Measurements from ENCODE around the gene CIDEC. TPM values are rescaled to one million over a fixed set of nuclear protein-coding genes. Genes with fewer than 3 reads are reported as not detected.

Gene CIDEC
- total and polyA plus RNA-seq, 4 donors = 0.28 to 4.2 (median 0.59) TPM; not detected in 1

DNA sequence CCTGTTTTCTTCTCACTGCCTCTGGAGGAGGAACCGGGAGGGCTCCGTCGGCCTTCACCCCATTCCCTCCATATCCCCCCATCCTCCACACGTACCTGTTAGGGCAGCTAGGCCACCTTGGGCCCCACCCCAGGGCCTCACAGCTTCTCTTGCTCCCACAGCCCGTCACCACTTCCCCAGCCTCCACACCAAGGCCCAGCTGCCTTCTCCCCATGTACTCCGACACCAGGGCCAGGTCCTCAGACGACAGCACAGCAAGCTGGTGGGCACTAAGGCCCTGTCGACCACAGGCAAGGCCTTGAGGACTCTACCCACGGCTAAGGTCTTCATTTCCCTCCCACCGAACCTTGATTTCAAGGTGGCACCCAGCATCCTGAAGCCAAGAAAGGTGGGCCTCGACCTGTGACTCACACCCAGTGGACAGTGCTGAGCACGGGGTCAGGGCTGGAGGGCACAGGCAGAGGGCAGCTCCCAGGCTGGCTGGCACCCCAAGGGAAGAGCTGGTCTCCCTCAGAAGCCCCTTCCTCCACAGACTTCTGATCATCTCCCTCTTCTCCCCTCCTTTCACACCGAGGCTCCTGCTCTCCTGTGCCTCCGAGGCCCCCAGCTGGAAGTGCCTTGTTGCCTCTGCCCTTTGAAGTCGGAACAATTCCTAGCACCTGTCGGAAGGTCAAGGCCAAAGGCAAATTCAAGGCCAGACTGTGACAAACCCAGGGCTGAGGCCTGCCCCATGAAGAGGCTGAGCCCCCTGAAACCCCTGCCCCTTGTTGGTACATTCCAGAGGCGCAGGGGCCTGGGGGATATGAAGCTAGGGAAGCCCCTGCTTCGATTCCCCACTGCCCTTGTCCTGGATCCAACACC lies 45.3 kb downstream of the CIDEC start:
- no peak overlapping the region for H3K9ac ChIP-seq (ENCODE audit: low read depth in 1 of 2, low read length in 2 of 2)
- peaks cover 2 to 27% (median 6%) of the 10 kb centered on the region in 4 donors for H3K36me3 ChIP-seq (ENCODE audit: control insufficient read depth in 4 of 4, insufficient read depth in 3 of 4, low read depth in 1 of 4, low read length in 3 of 4)
- TF ChIP-seq SP1 (IDR thresholded peaks at IDR 0.05) = no peak
- no peak for TF ChIP-seq NR2F2 (IDR thresholded peaks at IDR 0.05)
- TF ChIP-seq, protein P1, sequence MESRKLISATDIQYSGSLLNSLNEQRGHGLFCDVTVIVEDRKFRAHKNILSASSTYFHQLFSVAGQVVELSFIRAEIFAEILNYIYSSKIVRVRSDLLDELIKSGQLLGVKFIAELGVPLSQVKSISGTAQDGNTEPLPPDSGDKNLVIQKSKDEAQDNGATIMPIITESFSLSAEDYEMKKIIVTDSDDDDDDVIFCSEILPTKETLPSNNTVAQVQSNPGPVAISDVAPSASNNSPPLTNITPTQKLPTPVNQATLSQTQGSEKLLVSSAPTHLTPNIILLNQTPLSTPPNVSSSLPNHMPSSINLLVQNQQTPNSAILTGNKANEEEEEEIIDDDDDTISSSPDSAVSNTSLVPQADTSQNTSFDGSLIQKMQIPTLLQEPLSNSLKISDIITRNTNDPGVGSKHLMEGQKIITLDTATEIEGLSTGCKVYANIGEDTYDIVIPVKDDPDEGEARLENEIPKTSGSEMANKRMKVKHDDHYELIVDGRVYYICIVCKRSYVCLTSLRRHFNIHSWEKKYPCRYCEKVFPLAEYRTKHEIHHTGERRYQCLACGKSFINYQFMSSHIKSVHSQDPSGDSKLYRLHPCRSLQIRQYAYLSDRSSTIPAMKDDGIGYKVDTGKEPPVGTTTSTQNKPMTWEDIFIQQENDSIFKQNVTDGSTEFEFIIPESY (IDR thresholded peaks at IDR 0.05) = no peak
- TF ChIP-seq FOXA1 (IDR thresholded peaks at IDR 0.05) = no peak
- H3K4me1 ChIP-seq (ENCODE audit: control insufficient read depth in 4 of 4, insufficient read depth in 4 of 4, low read length in 3 of 4) = no peaks in the 10 kb centered on the region
- H3K4me3 ChIP-seq (ENCODE audit: low read depth in 1 of 3, low read length in 3 of 3) = no peak overlapping the region
- WGBS = 88% methylated on average over 18 of the region's 18 CpGs
- no peaks in the 10 kb centered on the region for H3K27me3 ChIP-seq (ENCODE audit: control insufficient read depth in 4 of 4, insufficient read depth in 4 of 4, low read length in 3 of 4)
- no peak overlapping the region for H3K27ac ChIP-seq (ENCODE audit: low read depth in 1 of 2, low read length in 2 of 2)
- DNase-seq (ENCODE audit: low spot score) = no peak
- H3K9me3 ChIP-seq (ENCODE audit: control insufficient read depth in 4 of 4, low read length in 3 of 4) = no peaks in the 10 kb centered on the region

DNA sequence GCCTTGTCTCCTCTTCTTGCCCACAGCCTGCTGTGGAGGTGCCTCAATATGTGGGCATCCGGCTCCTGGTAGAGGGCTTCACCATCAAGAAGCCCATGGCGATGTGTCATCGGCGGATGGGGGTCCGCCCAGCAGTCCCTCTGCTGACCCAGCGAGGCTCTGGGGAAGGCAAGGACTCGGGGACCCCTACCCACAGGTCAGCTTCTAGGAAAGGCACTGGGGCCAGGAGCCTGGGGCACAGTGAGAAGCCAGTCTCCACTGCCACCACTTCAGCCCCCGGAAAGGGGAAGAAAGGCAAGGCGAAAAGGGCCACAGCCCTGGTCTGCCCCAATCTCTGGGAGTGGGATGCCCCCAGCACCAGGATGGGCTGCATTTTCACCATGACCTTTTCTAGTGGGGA lies 47.0 kb downstream of the CIDEC start:
- Histone ChIP-seq H3K4me1 (ENCODE audit: control insufficient read depth in 4 of 4, insufficient read depth in 4 of 4, low read length in 3 of 4) (no peaks in the 10 kb centered on the region), H3K9me3 (ENCODE audit: control insufficient read depth in 4 of 4, low read length in 3 of 4) (no peaks in the 10 kb centered on the region), H3K36me3 (ENCODE audit: control insufficient read depth in 4 of 4, insufficient read depth in 3 of 4, low read depth in 1 of 4, low read length in 3 of 4) (peaks cover 0 to 22% (median 4%) of the 10 kb centered on the region in 4 donors), H3K27ac (ENCODE audit: low read depth in 1 of 2, low read length in 2 of 2) (no peak overlapping the region), H3K4me3 (ENCODE audit: low read depth in 1 of 3, low read length in 3 of 3) (no peak overlapping the region), H3K9ac (ENCODE audit: low read depth in 1 of 2, low read length in 2 of 2) (no peak overlapping the region), H3K27me3 (ENCODE audit: control insufficient read depth in 4 of 4, insufficient read depth in 4 of 4, low read length in 3 of 4) (no peaks in the 10 kb centered on the region)
- TF ChIP-seq RAD21 (IDR thresholded peaks at IDR 0.05) (no peak), EGR1 (IDR thresholded peaks at IDR 0.05; ENCODE audit: low read depth in 2 of 2) (no peak), FOXA1 (IDR thresholded peaks at IDR 0.05) (no peak), ATF3 (IDR thresholded peaks at IDR 0.05) (no peak), RXRA (IDR thresholded peaks at IDR 0.05) (no peak), SP1 (IDR thresholded peaks at IDR 0.05) (no peak), HNF4G (IDR thresholded peaks at IDR 0.05) (no peak), NR2F2 (IDR thresholded peaks at IDR 0.05) (no peak), FOXA2 (IDR thresholded peaks at IDR 0.05) (no peak), MAX (IDR thresholded peaks at IDR 0.05) (no peak), JUND (IDR thresholded peaks at IDR 0.05) (no peak), HNF4A (conservative IDR thresholded peaks at IDR 0.05) (no peak), YY1 (IDR thresholded peaks at IDR 0.05) (no peak)
- TF ChIP-seq, protein P1 (IDR thresholded peaks at IDR 0.05) = no peak
- DNase-seq (ENCODE audit: low spot score) = no peak
- 97% methylated on average over 9 of the region's 9 CpGs for WGBS

Measured in liver (tissue), 9 donors.